Liver (tissue), 3 donors: Measurements from ENCODE around the gene PRDM7.

ENCODE experiments used
- GABPA ChIP-seq, 2 donors: IDR thresholded peaks in 1 of 2; conservative IDR thresholded peaks in 1 of 2; 2 replicates each; pipeline ENCODE4 v1.6.1; 2016; ENCODE audit warnings: antibody characterized with exemption in 2 of 2, mild to moderate bottlenecking in 1 of 2, moderate library complexity in 1 of 2
- NR2F2 ChIP-seq: IDR thresholded peaks from 2 replicates; pipeline ENCODE4 v1.6.1; 2016; ENCODE audit warnings: antibody characterized with exemption
- RAD21 ChIP-seq, 2 donors: IDR thresholded peaks; 2 replicates each; pipeline ENCODE4 v1.6.1; 2016; ENCODE audit warnings: antibody characterized with exemption in 2 of 2, mild to moderate bottlenecking in 2 of 2
- SP1 ChIP-seq: IDR thresholded peaks from 2 replicates; pipeline ENCODE4 v1.6.1; 2018; ENCODE audit warnings: antibody characterized with exemption, mild to moderate bottlenecking
- TAF1 ChIP-seq: conservative IDR thresholded peaks from 2 replicates; pipeline ENCODE4 v1.6.1; 2016; ENCODE audit warnings: antibody characterized with exemption, mild to moderate bottlenecking
- TF ChIP-seq, protein P1 (sequence below): IDR thresholded peaks from 2 replicates; pipeline ENCODE4 v1.6.1; 2016; ENCODE audit warnings: antibody characterized with exemption
- TF ChIP-seq, protein P2 (sequence below): fragments of 150-350 bp; IDR thresholded peaks from 2 replicates; pipeline ENCODE4 v1.5.1; 2017; ENCODE audit warnings: improper control_type of control experiment, low read depth, low read length; ENCODE audit not compliant: missing input control
- donor health status: healthy.
- donor health status: healthy.

DNA sequence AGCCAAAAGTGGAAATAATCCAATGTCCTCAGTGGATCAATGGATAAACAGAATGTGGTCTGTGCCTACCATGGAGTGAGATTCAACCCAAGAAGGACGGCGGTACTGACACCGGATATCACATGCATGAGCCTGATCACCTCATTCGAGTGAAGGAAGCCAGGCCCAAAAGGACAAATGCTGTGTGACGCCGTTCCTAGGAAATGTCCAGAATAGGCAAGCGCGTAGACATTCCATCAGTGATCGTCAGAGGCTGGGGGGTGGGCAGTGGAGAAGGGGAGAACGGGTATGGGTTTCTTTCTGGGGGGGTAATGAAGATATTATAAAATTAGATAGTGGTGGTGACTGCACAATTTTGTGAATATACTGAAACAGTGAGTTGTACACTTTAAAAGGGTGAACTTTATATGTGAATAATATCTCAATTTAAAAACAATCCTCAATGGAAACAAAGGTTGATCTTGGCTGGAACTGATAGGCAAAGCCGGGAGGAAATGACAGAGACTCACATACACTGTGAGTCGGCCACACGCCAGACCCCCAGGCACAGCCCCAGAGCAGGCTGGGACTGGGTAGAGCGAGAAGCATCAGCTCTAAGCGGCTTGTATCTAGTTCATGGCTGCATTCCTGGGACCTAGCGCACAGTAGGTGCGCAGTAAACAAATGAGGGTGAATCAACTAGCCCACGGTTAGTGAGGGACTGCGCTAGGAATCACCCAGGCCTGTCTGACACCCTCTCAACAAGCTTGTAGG, 61.4 kb downstream of the PRDM7 start:
- TF ChIP-seq, protein P1, sequence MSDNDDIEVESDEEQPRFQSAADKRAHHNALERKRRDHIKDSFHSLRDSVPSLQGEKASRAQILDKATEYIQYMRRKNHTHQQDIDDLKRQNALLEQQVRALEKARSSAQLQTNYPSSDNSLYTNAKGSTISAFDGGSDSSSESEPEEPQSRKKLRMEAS, result no peak
- TF ChIP-seq, protein P2, sequence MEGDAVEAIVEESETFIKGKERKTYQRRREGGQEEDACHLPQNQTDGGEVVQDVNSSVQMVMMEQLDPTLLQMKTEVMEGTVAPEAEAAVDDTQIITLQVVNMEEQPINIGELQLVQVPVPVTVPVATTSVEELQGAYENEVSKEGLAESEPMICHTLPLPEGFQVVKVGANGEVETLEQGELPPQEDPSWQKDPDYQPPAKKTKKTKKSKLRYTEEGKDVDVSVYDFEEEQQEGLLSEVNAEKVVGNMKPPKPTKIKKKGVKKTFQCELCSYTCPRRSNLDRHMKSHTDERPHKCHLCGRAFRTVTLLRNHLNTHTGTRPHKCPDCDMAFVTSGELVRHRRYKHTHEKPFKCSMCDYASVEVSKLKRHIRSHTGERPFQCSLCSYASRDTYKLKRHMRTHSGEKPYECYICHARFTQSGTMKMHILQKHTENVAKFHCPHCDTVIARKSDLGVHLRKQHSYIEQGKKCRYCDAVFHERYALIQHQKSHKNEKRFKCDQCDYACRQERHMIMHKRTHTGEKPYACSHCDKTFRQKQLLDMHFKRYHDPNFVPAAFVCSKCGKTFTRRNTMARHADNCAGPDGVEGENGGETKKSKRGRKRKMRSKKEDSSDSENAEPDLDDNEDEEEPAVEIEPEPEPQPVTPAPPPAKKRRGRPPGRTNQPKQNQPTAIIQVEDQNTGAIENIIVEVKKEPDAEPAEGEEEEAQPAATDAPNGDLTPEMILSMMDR, result no peak
- TF ChIP-seq SP1 (no peak), TAF1 (no peak), GABPA (IDR thresholded peaks at IDR 0.05 in 1 of 2, conservative IDR thresholded peaks at IDR 0.05 in 1 of 2) (no peak), NR2F2 (no peak), RAD21 (IDR thresholded peaks at IDR 0.05) (no peak)
